ENCODE measurements around the gene AGAP1.
"Not testable (repeated sequence)": the region's sequence is repeated elsewhere in the genome, so short reads cannot be mapped to it uniquely, and the experiment has no call there.

Gene AGAP1

DNA sequence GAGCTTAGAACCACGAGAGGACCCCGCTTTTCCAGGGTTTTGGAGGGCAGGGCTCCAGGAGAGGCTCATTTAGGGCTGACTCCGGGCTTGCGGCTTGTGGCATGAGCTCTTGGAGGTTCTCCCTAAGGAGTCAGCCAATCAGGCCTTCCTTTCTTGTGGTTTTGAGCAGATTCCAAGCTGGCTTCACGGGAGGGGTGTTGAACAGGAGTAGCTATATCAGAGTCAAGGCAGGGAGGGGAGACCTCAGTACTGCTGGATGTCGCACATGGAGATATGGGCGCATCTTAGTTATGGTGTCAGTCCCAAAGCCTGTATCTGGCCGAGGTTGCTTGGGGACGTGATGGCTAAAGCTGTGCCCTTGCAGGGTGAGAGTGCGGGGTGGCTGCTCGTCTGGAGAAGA is 98.6 kb downstream of the AGAP1 start:
- DNase-seq (ENCODE audit: low read depth) = no peak

GRCh38 chr2:235592836-235593235 is 99.0 kb downstream of the AGAP1 start:
- no peak for DNase-seq (ENCODE audit: low read depth)

DNA sequence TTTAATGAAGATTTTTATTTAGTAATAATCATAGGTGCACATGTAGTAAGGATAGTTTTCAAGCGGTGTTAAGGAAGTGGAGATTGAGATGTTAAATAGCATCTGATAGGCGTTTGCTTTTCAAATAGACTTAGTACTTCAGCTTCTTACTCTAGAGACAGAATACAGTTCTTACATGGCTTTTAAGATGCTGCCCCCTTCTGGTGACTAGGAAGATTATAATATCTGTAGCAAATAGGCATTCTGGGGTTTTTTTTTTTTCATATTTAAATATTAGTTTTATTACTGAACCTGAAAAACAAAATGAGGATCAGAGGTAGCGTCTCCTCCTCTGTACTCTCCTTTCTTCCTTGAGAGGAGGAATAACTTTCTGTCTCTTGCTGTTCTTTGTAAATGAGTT is 100.2 kb downstream of the AGAP1 start:
- peak; percentile 84 for DNase-seq (ENCODE audit: low read depth)

- DNase-seq (ENCODE audit: low read depth) = no peak
Measured at GRCh38 chr2:235594964-235595363, 101.1 kb downstream of the AGAP1 start.

GRCh38 chr2:235595422-235596010 is 101.7 kb downstream of the AGAP1 start:
- peak; percentile 77 for DNase-seq (ENCODE audit: low read depth)

DNA sequence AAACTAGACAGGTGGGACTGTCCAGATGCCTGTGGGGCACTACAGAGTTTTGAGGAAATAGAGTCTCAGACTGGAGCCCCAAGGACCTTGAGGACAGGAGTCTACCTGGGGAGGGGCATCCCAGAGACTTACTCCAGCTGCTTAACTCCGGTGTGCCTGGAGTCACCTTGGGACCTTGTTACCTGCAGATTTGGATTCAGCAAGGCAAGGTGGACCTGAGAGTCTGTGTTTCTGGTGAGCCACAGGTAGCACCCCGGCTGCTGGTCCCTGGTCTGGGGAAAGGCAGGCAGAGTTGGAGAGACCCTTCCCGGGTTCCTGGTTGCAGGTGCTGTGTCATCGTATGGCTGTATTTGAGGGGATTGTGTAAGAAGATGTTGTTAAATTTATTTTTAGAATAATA is 102.4 kb downstream of the AGAP1 start:
- DNase-seq (ENCODE audit: low read depth) = no peak

- DNase-seq (ENCODE audit: low read depth) = no peak
Measured at GRCh38 chr2:235597081-235597615, 103.3 kb downstream of the AGAP1 start.

- DNase-seq (ENCODE audit: low read depth) = no peak
Measured at GRCh38 chr2:235598026-235598425, 104.2 kb downstream of the AGAP1 start.

- no peak for DNase-seq (ENCODE audit: low read depth)
Measured at GRCh38 chr2:235598532-235599531, 105.0 kb downstream of the AGAP1 start.

DNA sequence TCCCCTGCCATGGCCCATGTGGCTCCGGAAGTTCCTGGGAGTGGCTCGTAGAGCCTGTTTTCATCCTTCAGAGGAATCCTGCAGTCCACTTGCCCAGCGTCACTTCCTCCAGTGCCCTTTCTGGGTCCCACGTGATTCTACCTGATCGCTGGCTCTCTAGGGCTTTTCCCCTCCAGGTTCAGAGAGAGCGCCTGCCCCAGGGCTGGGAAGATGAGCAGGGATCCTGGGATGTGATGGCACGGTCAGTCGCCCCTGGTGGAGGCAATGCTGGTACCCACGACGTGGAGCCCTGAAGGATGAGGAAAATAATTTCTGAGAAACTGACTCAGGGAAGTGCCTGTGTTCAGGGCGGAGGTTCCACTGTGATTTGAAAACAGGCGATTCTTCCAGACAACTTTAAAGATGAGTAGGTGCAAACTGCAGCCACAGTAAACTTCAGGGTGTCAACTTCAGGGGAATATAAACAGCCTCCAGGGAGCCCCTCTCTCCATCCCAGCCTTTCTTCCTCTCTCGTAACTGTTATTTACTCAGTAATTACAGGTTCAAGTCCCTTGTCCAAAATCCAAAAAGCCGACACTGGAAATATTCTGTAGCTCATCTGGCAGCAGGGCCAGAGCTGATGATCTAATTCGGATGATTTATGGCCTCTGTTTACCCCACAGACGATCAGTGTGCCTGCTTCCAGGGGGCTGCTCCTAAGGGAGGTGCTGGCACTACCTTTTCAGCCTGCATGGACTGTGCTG is 105.9 kb downstream of the AGAP1 start:
- no peak for DNase-seq (ENCODE audit: low read depth)

DNA sequence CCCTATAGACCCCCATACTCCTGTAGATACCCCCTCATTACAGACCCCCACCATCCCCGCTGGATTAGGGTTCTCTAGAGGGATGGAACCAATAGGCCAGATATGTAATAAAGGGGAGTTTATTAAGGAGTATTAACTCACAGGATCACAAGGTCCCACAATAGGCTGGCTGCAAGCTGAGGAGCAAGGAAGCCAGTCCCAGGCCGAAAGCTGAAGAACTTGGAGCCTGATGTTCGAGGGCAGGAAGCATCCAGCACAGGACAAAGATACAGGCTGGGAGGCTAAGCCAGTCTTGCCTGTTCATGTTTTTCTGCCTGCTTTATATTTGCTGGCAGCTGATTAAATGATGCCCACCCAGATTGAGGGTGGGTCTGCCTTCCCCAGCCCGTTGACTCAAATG is 106.6 kb downstream of the AGAP1 start:
- DNase-seq (ENCODE audit: low read depth) = no peak

GRCh38 chr2:235600926-235601325 is 107.1 kb downstream of the AGAP1 start:
- DNase-seq (ENCODE audit: low read depth) = no peak

- DNase-seq (ENCODE audit: low read depth) = no peak
Measured at GRCh38 chr2:235601960-235602704, 108.3 kb downstream of the AGAP1 start.

GRCh38 chr2:235602971-235603370 is 109.1 kb downstream of the AGAP1 start:
- DNase-seq (ENCODE audit: low read depth) = not testable (repeated sequence)

- no peak for DNase-seq (ENCODE audit: low read depth)
Measured at GRCh38 chr2:235603659-235604058, 109.8 kb downstream of the AGAP1 start.

GRCh38 chr2:235605312-235606003 is 111.6 kb downstream of the AGAP1 start:
- DNase-seq (ENCODE audit: low read depth) = peak; percentile 97

DNA sequence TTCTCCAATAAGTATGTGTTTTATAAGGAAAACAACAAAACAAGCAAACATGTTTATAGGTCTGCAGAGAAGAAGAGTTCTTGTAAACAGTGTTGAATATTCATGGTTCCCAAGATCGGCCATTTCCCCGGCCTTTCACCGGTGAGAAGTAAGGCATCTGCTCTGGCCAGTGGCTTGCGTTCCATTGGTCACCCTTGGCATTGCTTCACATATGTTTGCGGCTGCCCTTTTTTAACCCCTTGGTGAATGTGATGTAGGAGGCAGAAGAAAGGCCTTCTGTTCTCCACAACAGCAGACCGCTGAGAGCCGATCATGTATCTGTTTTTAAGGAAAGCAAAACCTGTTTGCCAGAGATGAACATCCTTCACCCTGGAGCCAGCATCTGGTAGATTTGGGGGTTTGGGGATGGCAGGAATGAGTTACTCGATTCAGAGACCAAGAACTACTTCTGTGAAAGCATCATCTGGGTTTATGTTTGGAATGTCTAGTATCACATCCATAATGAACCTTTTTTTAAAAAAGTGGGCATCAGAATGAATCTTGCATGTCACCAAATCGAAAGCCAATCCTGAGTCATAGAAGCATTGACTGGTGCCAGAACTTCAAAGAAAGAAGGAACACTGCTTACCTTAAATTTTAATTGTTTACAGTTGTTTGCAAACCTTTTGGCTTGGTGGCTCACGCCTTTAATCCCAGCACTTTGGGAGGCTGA is 112.3 kb downstream of the AGAP1 start:
- DNase-seq (ENCODE audit: low read depth) = peak; percentile 78

GRCh38 chr2:235607546-235608199 is 113.8 kb downstream of the AGAP1 start:
- DNase-seq (ENCODE audit: low read depth) = peak; percentile 73

DNA sequence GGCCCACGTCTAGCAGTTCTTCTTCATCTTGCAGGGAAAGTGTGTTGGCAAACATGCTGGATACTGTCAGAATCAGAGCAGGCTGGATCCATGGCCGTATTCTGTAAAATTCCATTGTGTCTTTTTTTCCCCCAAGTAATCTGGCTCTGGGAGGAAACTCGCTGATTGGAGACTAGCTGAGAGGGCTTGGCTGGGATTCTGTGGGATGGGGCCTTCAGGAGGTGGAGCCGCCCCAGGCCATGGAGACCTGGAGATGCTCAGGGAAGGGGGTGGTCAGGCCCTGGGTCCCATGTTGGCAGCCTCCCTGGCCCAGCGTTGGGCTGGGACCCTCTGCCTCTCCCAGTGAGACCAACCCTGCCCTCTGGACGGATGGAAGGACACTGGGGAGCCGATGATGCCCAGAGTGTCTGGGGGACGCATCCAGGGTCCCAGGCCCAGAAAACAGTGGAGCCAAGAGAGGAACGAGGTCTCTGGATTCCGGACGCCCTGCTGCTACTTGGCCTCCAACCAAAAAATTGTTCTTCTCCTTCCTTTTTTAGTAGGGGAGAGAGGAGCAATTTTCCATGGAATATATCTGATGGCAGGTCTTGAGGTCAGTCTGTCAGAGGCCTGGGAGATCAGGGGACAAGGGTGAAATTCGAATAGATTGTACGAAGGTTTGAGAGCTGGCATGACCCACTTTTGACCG is 114.5 kb downstream of the AGAP1 start:
- DNase-seq (ENCODE audit: low read depth) = no peak

Data from EH (cell line).